Measurements from ENCODE around the gene GOLGB1. TPM values are rescaled to one million over a fixed set of nuclear protein-coding genes. Genes with fewer than 3 reads are reported as not detected.
"Not testable (repeated sequence)": the region's sequence is repeated elsewhere in the genome, so short reads cannot be mapped to it uniquely, and the experiment has no call there.

The GOLGB1 gene, protein sequence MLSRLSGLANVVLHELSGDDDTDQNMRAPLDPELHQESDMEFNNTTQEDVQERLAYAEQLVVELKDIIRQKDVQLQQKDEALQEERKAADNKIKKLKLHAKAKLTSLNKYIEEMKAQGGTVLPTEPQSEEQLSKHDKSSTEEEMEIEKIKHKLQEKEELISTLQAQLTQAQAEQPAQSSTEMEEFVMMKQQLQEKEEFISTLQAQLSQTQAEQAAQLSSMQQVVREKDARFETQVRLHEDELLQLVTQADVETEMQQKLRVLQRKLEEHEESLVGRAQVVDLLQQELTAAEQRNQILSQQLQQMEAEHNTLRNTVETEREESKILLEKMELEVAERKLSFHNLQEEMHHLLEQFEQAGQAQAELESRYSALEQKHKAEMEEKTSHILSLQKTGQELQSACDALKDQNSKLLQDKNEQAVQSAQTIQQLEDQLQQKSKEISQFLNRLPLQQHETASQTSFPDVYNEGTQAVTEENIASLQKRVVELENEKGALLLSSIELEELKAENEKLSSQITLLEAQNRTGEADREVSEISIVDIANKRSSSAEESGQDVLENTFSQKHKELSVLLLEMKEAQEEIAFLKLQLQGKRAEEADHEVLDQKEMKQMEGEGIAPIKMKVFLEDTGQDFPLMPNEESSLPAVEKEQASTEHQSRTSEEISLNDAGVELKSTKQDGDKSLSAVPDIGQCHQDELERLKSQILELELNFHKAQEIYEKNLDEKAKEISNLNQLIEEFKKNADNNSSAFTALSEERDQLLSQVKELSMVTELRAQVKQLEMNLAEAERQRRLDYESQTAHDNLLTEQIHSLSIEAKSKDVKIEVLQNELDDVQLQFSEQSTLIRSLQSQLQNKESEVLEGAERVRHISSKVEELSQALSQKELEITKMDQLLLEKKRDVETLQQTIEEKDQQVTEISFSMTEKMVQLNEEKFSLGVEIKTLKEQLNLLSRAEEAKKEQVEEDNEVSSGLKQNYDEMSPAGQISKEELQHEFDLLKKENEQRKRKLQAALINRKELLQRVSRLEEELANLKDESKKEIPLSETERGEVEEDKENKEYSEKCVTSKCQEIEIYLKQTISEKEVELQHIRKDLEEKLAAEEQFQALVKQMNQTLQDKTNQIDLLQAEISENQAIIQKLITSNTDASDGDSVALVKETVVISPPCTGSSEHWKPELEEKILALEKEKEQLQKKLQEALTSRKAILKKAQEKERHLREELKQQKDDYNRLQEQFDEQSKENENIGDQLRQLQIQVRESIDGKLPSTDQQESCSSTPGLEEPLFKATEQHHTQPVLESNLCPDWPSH (N-terminal part only)
- total RNA-seq, result 10 to 100 TPM; 14.0 to 15.3 TPM

DNA sequence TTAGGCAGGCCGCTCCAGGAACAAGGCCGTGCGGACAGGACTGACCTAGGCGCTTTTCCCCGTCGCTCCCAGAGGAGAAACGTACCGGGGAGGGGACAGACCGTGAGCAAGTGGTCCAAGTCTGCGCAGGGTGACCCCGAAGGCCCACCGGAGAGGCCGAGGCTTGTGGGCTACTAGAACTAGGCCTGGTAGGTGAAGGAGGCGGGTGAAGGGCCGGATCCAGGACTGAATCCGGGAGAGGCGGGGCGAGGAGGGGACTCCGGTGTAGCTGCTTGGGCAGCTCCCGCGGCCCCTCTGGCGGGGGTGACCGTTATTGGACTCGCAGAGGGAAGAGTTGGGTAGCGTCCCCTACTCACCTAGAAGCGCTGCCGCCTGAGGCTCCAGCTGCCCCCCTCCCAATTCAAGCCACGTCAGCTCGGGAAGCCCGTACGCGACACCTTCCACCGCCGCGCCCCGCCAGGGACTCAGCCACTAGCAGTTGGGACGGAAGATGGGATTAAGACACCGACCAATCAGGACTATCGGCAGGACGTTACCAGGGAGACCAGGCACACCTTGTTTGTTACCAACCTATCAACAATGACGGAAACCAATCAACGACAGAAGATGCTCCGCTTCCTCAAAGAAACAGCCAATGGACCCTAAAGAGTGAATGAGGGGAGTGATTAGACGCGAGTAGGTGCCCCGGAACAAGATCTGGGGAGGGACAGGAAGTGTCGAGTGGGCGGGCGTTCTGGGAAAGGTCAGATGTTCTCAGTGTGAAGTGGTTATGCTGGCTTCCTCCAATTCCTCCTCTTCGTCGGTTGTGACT lies at the start of gene GOLGB1:
Gene GOLGB1 (minus strand): TSS at position 466 of the 811 bp plus-strand sequence. CDS start 18,770 bp downstream, outside the sequence.
- no peak within 1 kb of the TSS for H3K27ac Mint-ChIP-seq

DNA sequence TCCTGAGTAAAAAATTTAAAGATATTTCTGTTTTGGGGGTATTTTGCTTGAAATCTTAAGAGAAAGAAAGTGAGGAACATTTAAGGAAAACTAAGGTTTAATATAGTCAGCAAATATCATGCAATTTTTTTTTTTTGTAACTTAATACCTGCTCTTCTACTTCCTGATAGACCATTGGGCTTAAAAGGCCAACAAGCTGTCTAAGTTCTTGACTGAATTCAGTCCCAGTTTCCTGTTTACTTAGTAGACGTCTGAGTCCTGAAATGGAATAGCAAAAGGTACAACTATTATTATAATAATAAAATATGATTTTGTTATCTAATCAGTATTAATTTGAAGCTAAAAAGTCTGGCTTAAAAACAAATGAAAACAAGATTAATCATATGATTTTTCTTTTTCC lies 47.4 kb upstream of the GOLGB1 start:
- Mint-ChIP-seq H3K4me1 (peaks cover 5% of the 10 kb centered on the region), H3K27ac (no peak overlapping the region), H3K27me3 (no peaks in the 10 kb centered on the region), H3K4me3 (no peak overlapping the region), H3K9me3 (no peaks in the 10 kb centered on the region), H3K36me3 (peaks cover 23% of the 10 kb centered on the region)
- no peak for DNase-seq

More for the DNA sequence above, at the start of gene GOLGB1:
- H3K9me3 Mint-ChIP-seq, result no peaks in the 10 kb centered on the region
- peak; percentile 89 for DNase-seq
- H3K4me3 Mint-ChIP-seq, result no peak within 1 kb of the TSS
- peaks cover 14% of the 10 kb centered on the region for H3K4me1 Mint-ChIP-seq
- H3K36me3 Mint-ChIP-seq, result no peaks in the 10 kb centered on the region
- H3K27me3 Mint-ChIP-seq, result peaks cover 6% of the 10 kb centered on the region

DNA sequence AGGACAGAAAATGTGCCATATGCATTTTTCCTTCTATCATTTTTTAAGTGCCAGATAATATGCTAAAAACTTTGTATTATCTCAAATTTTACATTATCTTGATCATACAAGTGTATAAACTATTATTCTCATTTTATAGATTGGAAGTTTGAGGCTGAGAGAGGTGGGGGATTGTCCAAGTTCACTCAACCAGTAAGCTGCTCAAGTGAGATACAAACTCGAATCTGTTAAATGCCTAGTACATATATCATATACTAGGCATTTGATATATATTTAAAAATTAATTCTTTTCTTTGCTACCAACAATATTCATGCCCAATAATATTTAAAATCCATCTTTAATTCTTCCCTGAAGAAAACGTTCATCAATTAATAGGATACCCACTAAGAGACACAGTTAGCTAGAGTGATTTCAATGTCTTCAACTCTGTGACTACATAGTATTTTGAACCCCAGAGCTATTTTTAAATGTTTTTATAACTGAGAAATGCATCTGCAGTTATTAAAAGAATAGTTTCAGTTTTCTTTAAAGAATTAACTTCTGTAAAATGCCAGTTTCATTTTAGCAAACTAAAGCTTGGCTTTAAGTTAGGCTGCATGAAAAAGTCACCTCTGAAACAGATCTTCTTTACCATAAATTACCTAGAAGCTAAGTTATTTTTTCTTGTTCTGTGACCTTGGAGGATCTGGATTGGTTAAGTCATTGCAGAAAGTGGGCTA lies 44.9 kb upstream of the GOLGB1 start:
- peaks cover 23% of the 10 kb centered on the region for H3K36me3 Mint-ChIP-seq
- H3K4me3 Mint-ChIP-seq, result no peak overlapping the region

DNA sequence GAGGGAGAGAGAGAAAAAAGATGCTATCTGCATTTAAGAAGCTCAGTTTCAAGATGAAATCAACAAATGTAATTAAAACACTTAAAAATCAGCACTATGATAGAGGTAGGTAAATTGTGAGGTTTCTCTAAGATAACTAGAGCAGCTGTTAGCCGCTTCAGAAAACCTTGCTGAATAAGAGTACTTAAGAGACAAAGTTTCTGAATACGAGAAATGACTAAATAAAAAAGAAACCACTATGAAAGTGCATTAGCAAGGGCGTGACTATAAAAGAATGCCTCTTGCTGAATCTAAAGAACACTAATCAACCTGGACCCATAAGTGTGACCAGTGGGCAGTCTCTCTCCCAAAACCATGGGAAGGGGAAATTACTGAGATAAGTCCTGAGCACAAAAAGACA lies 43.5 kb upstream of the GOLGB1 start:
- H3K9me3 Mint-ChIP-seq, result no peaks in the 10 kb centered on the region
- no peak overlapping the region for H3K4me3 Mint-ChIP-seq
- H3K36me3 Mint-ChIP-seq, result peaks cover 31% of the 10 kb centered on the region
- H3K27me3 Mint-ChIP-seq, result no peaks in the 10 kb centered on the region
- H3K27ac Mint-ChIP-seq, result no peak overlapping the region
- DNase-seq, result no peak
- peaks cover 1% of the 10 kb centered on the region for H3K4me1 Mint-ChIP-seq

More for the DNA sequence above, 44.9 kb upstream of the GOLGB1 start:
- no peak for DNase-seq
- Mint-ChIP-seq H3K27me3 (no peaks in the 10 kb centered on the region), H3K4me1 (peaks cover 1% of the 10 kb centered on the region), H3K9me3 (no peaks in the 10 kb centered on the region), H3K27ac (no peak overlapping the region)

DNA sequence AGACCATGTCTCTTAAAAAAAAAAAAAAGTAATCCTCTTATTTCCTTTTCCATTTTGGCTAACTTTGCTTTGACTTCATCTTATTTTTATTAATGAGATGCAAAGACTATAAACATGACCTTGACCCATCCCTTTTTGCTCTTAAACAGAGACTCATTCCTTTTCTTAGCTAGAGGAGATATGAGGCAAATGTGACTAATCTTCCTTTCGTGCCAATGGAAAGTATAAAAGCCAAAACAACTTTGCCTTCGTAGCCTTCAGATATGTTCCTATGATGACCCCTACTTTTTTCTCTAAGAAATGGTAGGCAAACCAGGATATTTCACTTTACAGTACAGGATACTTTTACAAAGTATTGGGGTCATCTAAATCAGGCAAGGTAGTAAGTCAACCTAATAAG lies 36.9 kb upstream of the GOLGB1 start:
- DNase-seq, result no peak
- no peak overlapping the region for H3K27ac Mint-ChIP-seq
- H3K9me3 Mint-ChIP-seq, result no peaks in the 10 kb centered on the region
- peaks cover 32% of the 10 kb centered on the region for H3K36me3 Mint-ChIP-seq
- H3K27me3 Mint-ChIP-seq, result no peaks in the 10 kb centered on the region
- no peak overlapping the region for H3K4me3 Mint-ChIP-seq
- H3K4me1 Mint-ChIP-seq, result no peaks in the 10 kb centered on the region

DNA sequence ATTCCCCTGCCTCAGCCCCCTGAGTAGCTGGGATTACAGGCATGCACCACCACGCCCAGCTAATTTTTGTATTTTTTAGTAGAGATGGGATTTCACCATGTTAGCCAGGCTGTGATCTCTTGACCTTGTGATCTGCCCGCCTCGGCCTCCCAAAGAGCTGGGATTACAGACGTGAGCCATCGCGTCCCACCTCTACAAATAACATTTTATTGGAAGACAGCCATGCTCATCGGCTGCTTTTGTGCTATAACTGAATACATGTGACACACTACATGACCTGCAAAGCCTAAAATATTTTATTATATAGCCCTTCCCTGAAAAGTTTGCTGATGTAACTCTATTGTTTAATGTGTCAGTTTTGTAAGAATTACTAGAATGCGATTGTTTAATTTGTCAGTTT lies 33.2 kb upstream of the GOLGB1 start:
- H3K27me3 Mint-ChIP-seq, DNase-seq, H3K27ac Mint-ChIP-seq, H3K9me3 Mint-ChIP-seq, H3K4me3 Mint-ChIP-seq, H3K4me1 Mint-ChIP-seq: not testable (repeated sequence)
- H3K36me3 Mint-ChIP-seq, result peaks cover 47% of the 10 kb centered on the region

DNA sequence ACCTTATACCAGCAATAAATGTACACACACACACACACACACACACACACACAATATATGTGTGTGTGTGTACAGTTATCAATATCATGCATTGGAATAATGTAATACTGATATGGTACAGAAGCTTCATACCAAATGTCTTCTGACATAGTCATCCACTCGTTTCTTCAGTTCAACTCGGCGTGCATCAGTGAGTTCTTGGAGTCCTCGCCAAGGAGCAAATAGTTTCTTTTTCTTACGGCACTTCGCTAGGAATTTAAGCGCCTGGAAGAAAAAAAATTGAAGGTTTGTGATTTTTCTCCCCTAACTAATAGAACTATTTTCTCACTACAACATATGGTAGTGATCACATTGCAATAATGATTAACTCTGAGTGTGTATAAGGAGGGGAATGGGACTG lies 32.1 kb upstream of the GOLGB1 start:
- no peaks in the 10 kb centered on the region for H3K4me1 Mint-ChIP-seq
- H3K27me3 Mint-ChIP-seq, result no peaks in the 10 kb centered on the region
- H3K27ac Mint-ChIP-seq, result no peak overlapping the region
- H3K9me3 Mint-ChIP-seq, result no peaks in the 10 kb centered on the region
- no peak for DNase-seq
- H3K36me3 Mint-ChIP-seq, result peaks cover 45% of the 10 kb centered on the region
- no peak overlapping the region for H3K4me3 Mint-ChIP-seq

DNA sequence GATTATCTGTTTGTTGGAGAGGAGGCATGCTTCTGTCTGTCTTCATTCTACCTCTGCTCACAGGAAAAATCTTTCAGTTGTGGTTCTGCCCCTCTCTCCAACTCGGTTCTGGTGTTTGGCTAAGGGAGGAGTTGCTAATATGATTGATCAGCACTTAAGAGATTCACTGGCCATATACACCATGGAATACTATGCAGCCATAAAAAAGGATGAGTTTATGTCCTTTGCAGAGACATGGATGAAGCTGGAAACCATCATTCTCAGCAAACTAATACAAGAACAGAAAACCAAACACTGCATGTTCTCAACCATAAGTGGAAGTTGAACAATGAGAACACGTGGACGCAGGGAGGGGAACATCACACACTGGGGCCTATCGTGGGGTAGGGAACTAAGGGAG lies 25.6 kb upstream of the GOLGB1 start:
- H3K27ac Mint-ChIP-seq, DNase-seq, H3K4me3 Mint-ChIP-seq, H3K4me1 Mint-ChIP-seq, H3K9me3 Mint-ChIP-seq, H3K27me3 Mint-ChIP-seq: not testable (repeated sequence)
- peaks cover 63% of the 10 kb centered on the region for H3K36me3 Mint-ChIP-seq

DNA sequence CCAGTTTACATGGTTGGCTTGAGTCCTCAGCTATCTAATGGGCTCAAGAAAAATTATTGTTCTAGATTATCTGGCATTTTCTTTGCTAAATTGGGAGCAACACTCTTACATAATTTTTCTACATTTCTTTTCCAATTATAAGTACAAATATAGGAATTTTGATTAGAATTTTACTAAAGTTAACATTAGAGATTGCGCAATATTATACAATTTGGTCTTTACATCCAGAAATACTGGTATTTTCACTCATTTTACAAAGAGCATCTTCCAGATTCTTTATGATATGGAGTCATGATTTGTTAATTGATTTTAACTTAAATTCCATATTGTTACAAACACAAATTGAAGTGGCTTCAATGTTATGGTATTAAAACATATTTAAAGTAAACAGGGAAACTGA lies 19.7 kb upstream of the GOLGB1 start:
- Mint-ChIP-seq H3K27me3 (no peaks in the 10 kb centered on the region), H3K27ac (no peak overlapping the region), H3K4me1 (no peaks in the 10 kb centered on the region), H3K36me3 (peaks cover 40% of the 10 kb centered on the region), H3K4me3 (no peak overlapping the region), H3K9me3 (no peaks in the 10 kb centered on the region)
- DNase-seq, result no peak

DNA sequence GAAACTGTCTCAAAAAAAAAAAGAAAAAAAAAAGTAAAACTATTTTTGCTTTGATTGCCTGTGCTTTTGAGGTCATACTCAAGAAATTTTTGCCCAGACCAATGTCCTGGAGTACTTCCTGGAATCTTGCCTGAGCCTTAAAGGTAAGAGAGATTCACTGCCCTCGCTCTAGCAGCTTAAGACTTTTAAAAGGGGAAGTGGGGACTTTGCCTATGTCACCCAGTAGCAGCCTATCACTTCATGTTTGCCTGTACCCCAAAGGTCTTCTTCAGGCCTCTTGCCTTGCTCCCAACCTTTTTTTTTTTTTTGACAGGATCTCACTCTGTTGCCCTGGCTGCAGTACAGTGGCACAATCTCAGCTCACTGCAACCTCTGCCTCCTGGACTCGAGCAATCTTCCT lies 18.9 kb upstream of the GOLGB1 start:
- Mint-ChIP-seq H3K36me3 (peaks cover 32% of the 10 kb centered on the region), H3K27me3 (no peaks in the 10 kb centered on the region), H3K4me1 (no peaks in the 10 kb centered on the region), H3K4me3 (no peak overlapping the region), H3K27ac (no peak overlapping the region), H3K9me3 (no peaks in the 10 kb centered on the region)
- no peak for DNase-seq

DNA sequence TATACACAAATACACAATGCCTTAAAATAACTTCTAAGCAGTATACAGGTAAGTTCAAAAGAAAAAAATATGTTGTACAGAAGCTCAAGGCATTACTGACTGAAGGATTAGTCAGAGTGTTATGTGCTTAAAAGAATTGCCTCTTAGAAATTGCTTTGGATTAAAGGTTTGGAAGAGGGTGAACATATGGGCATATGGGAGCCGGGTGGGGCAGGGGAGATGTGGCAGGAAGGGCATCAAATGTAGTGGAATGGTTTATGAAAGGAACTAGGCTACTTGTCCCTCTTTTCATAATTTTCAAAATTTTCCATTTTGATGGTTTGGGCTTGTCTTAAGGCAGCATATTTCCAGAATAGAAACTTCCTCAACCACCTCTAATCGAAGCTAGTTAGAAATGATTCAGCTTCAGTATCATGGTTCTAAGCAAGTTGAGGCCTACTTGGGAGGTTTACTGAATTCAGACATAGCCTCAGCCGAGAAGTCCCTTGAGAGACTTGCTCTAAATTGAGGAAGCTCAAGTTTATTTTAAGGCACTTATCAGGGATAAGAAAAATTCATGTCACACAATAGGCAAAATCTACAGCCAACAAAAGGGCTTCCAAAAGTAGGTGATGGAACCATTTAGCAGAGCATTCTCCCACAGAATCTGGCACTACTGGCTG lies 10.1 kb upstream of the GOLGB1 start:
- Mint-ChIP-seq H3K36me3 (no peaks in the 10 kb centered on the region), H3K4me3 (no peak overlapping the region), H3K4me1 (no peaks in the 10 kb centered on the region), H3K27ac (no peak overlapping the region), H3K27me3 (no peaks in the 10 kb centered on the region), H3K9me3 (no peaks in the 10 kb centered on the region)
- no peak for DNase-seq

DNA sequence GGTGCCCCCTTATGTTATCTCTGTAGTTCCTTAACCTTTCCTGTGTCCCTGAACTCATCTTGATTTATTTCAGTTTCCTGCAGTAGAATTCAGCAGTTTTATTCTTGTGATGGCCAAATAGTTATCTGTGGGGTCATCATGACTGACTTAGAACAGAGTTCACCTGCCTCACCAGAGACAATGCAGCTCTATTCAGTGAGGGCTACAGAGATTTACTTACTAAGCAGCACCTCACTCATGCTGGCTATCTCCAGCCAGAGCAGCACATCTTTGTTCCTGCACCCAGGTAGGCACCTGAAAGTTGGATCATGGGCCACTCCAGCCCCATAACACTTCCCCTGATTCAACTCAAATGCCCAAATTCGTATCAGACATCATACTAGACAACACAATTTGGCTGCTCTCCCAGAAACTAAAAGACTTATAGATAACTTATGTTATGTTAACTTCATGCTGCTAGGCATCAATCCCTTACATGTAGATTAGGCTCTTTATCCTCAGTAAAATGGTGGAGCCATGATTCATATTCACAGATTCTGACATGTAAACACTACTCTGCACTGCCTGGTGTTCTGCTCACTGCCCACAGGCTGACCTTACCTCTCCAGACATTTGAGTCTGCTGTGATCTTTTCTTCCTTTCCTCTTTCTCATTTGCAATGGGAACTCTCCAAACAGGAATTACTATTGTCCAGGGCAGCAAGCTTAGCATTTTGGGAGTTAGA lies 9.3 kb upstream of the GOLGB1 start:
- DNase-seq, result no peak
- Mint-ChIP-seq H3K36me3 (no peaks in the 10 kb centered on the region), H3K4me1 (no peaks in the 10 kb centered on the region), H3K27ac (no peak overlapping the region), H3K27me3 (no peaks in the 10 kb centered on the region), H3K4me3 (no peak overlapping the region), H3K9me3 (no peaks in the 10 kb centered on the region)
